K562 (cell line): ENCODE results near the gene CREBL2. TPM values are rescaled to one million over a fixed set of nuclear protein-coding genes. Genes with fewer than 3 reads are reported as not detected.
A peak's percentile ranks its signal among the peaks of the same experiment; 100 is the strongest.

Experiments used
- ATAC-seq: fragments of 200-7000 bp; cut with Tn5 transposase; 3 replicates; pipeline ENCODE4 v1.9.1; 2020; ENCODE audit warnings: moderate library complexity
- BruUV-seq: library from RNA; stranded (reverse); fragments of 400-500 nt; replicated peaks from 2 replicates; lab custom pipeline; 2021; lab: Mats Ljungman, UMichigan
- CTCF ChIA-PET: fragments of 300-600 bp; formaldehyde crosslinking; extraction: SDS; loops from one replicate; lab custom pipeline; 2021; ENCODE audit warnings: low intra/inter-chr PET ratio; lab: Yijun Ruan, JAX
- POLR2A ChIA-PET: fragments of 300-600, 350-650 bp; sonication (Branson Sonifier 250); formaldehyde crosslinking; extraction: SDS; loops from one replicate; lab custom pipeline; 2021; ENCODE audit warnings: antibody characterized with exemption, inconsistent platforms; lab: Yijun Ruan, JAX
- DNase-seq, 4 experiments: peaks; one replicate each; pipeline versions ENCODE4 v3.0.0 to v3.0.0-alpha.2; 2011 to 2018; ENCODE audit warnings: low spot score in 3 of 4, mixed read lengths in 3 of 4; ENCODE audit errors: extremely low read depth in 1 of 4
- FAIRE-seq: peaks from 2 replicates; lab custom pipeline; 2011; peaks lifted over from hg19 to GRCh38; lab: Jason Lieb, UNC
- H2AFZ ChIP-seq: 2 replicates; pipeline ENCODE4 v1.6.0; 2011; ENCODE audit warnings: low read depth, low read length, control low read depth, inconsistent platforms
- H3K27ac ChIP-seq: fragments of 200-600 bp; 3 replicates; pipeline ENCODE4 v1.8.0; 2011; ENCODE audit warnings: low read depth, mild to moderate bottlenecking, control low read depth, inconsistent platforms, low read length, moderate library complexity, mixed read lengths; ENCODE audit errors: extremely low read depth
- H3K27me3 ChIP-seq, 2 experiments: fragments of 300-600 bp in 1 of 2; 2 replicates in 1 of 2; 3 replicates in 1 of 2; pipeline versions ENCODE4 v1.6.0 to v1.8.0; 2011; ENCODE audit warnings: inconsistent platforms in 2 of 2, low read length in 2 of 2, mild to moderate bottlenecking in 1 of 2, mixed read lengths in 1 of 2, moderate library complexity in 1 of 2; ENCODE audit not compliant: control insufficient read depth in 2 of 2, insufficient read depth in 2 of 2
- H3K36me3 ChIP-seq: fragments of 300-600 bp; 3 replicates; pipeline ENCODE4 v1.8.0; 2011; ENCODE audit warnings: mild to moderate bottlenecking, low read length, inconsistent platforms; ENCODE audit not compliant: control insufficient read depth, insufficient read depth
- H3K4me1 ChIP-seq, 2 experiments: fragments of 200-600 bp in 1 of 2; replicated peaks in 1 of 2; 2 replicates in 1 of 2; 3 replicates in 1 of 2; pipeline versions ENCODE4 v1.5.1 to v1.8.0; 2011; ENCODE audit warnings: inconsistent platforms in 2 of 2, low read length in 2 of 2, mild to moderate bottlenecking in 1 of 2, mixed read lengths in 1 of 2, moderate library complexity in 1 of 2; ENCODE audit not compliant: control insufficient read depth in 2 of 2, insufficient read depth in 2 of 2
- H3K4me2 ChIP-seq: 2 replicates; pipeline ENCODE4 v1.6.1; 2011; ENCODE audit warnings: low read length, control low read depth, inconsistent platforms, mixed read lengths; ENCODE audit not compliant: insufficient read depth
- H3K4me3 ChIP-seq: fragments of 200-600 bp; sonication (generic), shearing (Covaris generic); 2 replicates; pipeline ENCODE4 v1.5.1; 2016; ENCODE audit warnings: control low read depth, inconsistent platforms
- H3K79me2 ChIP-seq: fragments of 200-600 bp; 3 replicates; pipeline ENCODE4 v1.8.0; 2011; ENCODE audit warnings: low read length, inconsistent platforms; ENCODE audit not compliant: control insufficient read depth, insufficient read depth
- H3K9ac ChIP-seq, 2 experiments: 2 replicates each; pipeline versions ENCODE4 v1.6.0 to v1.6.1; 2011; ENCODE audit warnings: low read depth in 2 of 2, low read length in 2 of 2, control low read depth in 1 of 2, inconsistent platforms in 1 of 2, mild to moderate bottlenecking in 1 of 2, mixed read lengths in 1 of 2; ENCODE audit not compliant: insufficient read depth in 1 of 2
- H3K9me1 ChIP-seq: one replicate; pipeline ENCODE4 v1.6.0; 2011; ENCODE audit warnings: inconsistent platforms, mild to moderate bottlenecking, low read length, moderate library complexity; ENCODE audit not compliant: control insufficient read depth, insufficient read depth
- H3K9me3 ChIP-seq: replicated peaks from 2 replicates; pipeline ENCODE4 v1.5.1; 2011; ENCODE audit warnings: low read depth, low read length, inconsistent platforms; ENCODE audit not compliant: control insufficient read depth, insufficient read depth
- H4K20me1 ChIP-seq: replicated peaks from 2 replicates; pipeline ENCODE4 v1.6.1; 2011; ENCODE audit warnings: low read length, inconsistent platforms, mixed read lengths; ENCODE audit not compliant: control insufficient read depth, insufficient read depth
- AFF1 ChIP-seq, 2 experiments: fragments of 450-650 bp; IDR thresholded peaks; 2 replicates each; pipeline ENCODE4 v1.6.1; 2018; ENCODE audit warnings: mild to moderate bottlenecking in 2 of 2, low read depth in 1 of 2; ENCODE audit not compliant: partially characterized antibody in 2 of 2
- ELK1 ChIP-seq: sonication (generic); formaldehyde crosslinking; IDR thresholded peaks from 2 replicates; pipeline ENCODE4 v1.8.1; 2022; ENCODE audit warnings: missing genetic modification reagents
- GTF2E2 ChIP-seq: fragments of 200-800 bp; sonication (Bioruptor generic); IDR thresholded peaks from 2 replicates; pipeline ENCODE4 v1.6.1; 2016; ENCODE audit warnings: missing genetic modification characterization, missing compliant biosample characterization
- GTF2F1 ChIP-seq: IDR thresholded peaks from 2 replicates; pipeline ENCODE4 v1.6.1; 2011; ENCODE audit warnings: low read depth, low read length, improper control_type of control experiment
- HMBOX1 ChIP-seq: sonication (generic); IDR thresholded peaks from 2 replicates; pipeline ENCODE4 v1.6.1; 2016
- KAT2B ChIP-seq: IDR thresholded peaks from one replicate; pipeline ENCODE4 v1.6.1; 2012; ENCODE audit warnings: low read depth, mild to moderate bottlenecking, control low read depth, inconsistent platforms, low read length, moderate library complexity
- MXD1 ChIP-seq: fragments of 250-450 bp; sonication (Bioruptor Pico); IDR thresholded peaks from 2 replicates; pipeline ENCODE4 v1.8.0; 2021; ENCODE audit warnings: borderline replicate concordance, mild to moderate bottlenecking, moderate library complexity; ENCODE audit not compliant: poor library complexity, severe bottlenecking
- NFXL1 ChIP-seq: fragments of 450-650 bp; formaldehyde crosslinking; IDR thresholded peaks from 2 replicates; pipeline ENCODE4 v1.4.0; 2021; ENCODE audit warnings: mild to moderate bottlenecking
- SMAD4 ChIP-seq: fragments of 250-450 bp; sonication (Bioruptor Pico); conservative IDR thresholded peaks from 2 replicates; pipeline ENCODE4 v1.8.0; 2021; ENCODE audit warnings: inconsistent platforms, mild to moderate bottlenecking, moderate library complexity
- TAL1 ChIP-seq: fragments of 450-650 bp; IDR thresholded peaks from 2 replicates; pipeline ENCODE4 v1.6.1; 2016; ENCODE audit warnings: mild to moderate bottlenecking
- ZBED1 ChIP-seq: IDR thresholded peaks from 2 replicates; pipeline ENCODE4 v1.6.1; 2014
- ZNF384 ChIP-seq: IDR thresholded peaks from 2 replicates; pipeline ENCODE4 v1.6.1; 2012; ENCODE audit warnings: low read depth, low read length, improper control_type of control experiment
- ZNF436 ChIP-seq: fragments of 250-450, 450-650 bp; sonication (Bioruptor Pico); formaldehyde crosslinking; IDR thresholded peaks from 2 replicates; pipeline ENCODE4 v1.7.0; 2020; ENCODE audit warnings: mild to moderate bottlenecking
- WGBS: fragments of 100-300 bp; shearing (Covaris generic); methylation state at CpG from one replicate; pipeline ENCODE4 v1.1.6; 2016; ENCODE audit warnings: low coverage, mixed read lengths; ENCODE audit not compliant: insufficient coverage; ENCODE audit errors: missing lambda C conversion rate; 5-methylcytosine and 5-hydroxymethylcytosine counted together
- in situ Hi-C: fragments of 300-500 bp; cut with MboI; formaldehyde crosslinking; loops from 4 replicates; pipeline ENCODE4 v1.15.0; 2018; ENCODE audit warnings: inconsistent platforms, mixed read lengths
- intact Hi-C: fragments of 100-400 bp; cut with micrococcal nuclease; formaldehyde crosslinking; loops from 2 replicates; pipeline ENCODE4 v1.14.2; 2022
- polyA plus RNA-seq, 8 experiments: library from polyadenylated mRNA; depleted of rRNA in 4 of 8; stranded (reverse) in 5 of 8; unstranded in 3 of 8; fragments of >200 nt; fragmentation: Nextera tagmentation in 2 of 8; fragmentation: Illumina TruSeq in 1 of 8; extraction: Ambion mirVana in 2 of 8; extraction: Trizol in 1 of 8; gene quantifications; 2 replicates each; pipeline versions ENCODE4 v1.2.1 to v1.2.3, GENCODE V29; 2011 to 2014; ENCODE audit warnings: inconsistent platforms in 1 of 8, missing spikeins in 1 of 8
- total RNA-seq, 7 experiments: library from RNA; depleted of rRNA in 6 of 7; stranded (reverse); fragments of >200 nt in 6 of 7; fragmentation: Illumina TruSeq in 2 of 7; extraction: Trizol in 2 of 7; gene quantifications; 2 replicates each; pipeline versions ENCODE4 v1.2.1 to v1.2.3, GENCODE V29; 2011 to 2021; ENCODE audit warnings: low replicate concordance in 1 of 7

CREBL2 gene
- total and polyA plus RNA-seq, 9 of the 15 experiments (the other 6 are each of a cell fraction or from before 2014, with no cell fraction given) = 1.7 to 7.3 (median 5.2) TPM

- TF ChIP-seq AFF1 (IDR thresholded peaks at IDR 0.05; ENCODE audit: low read depth in 1 of 2, partially characterized antibody in 2 of 2) = peak in 1 of 2 experiments; percentile 46
Observed at GRCh38 chr12:12684375-12685106, 72.9 kb downstream of the CREBL2 start (continued).

- DNase-seq = no peak
- Histone ChIP-seq H4K20me1 (no peaks in the 10 kb centered on the region), H3K4me1 (no peaks in the 10 kb centered on the region), H3K9ac (no peak overlapping the region), H3K9me1 (no peaks in the 10 kb centered on the region), H3K36me3 (no peaks in the 10 kb centered on the region), H3K27ac (no peak overlapping the region), H3K4me2 (no peak overlapping the region), H3K9me3 (no peaks in the 10 kb centered on the region), H3K79me2 (no peaks in the 10 kb centered on the region), H3K27me3 (no peaks in the 10 kb centered on the region), H2AFZ (no peak overlapping the region), H3K4me3 (no peak overlapping the region)
- no peak for ATAC-seq
- no peak for FAIRE-seq
- ChIA-PET POLR2A (no interaction called here), CTCF (no interaction called here)
- 0% methylated on average over 4 of the region's 4 CpGs for WGBS
- intact Hi-C loops (no loop called here), in situ Hi-C loops (no loop called here)
- no TSS peak for BruUV-seq
- TF ChIP-seq ZNF436 = no peak
- no peak for TF ChIP-seq GTF2E2 (tag)
- TF ChIP-seq SMAD4 (CRISPR knock-in tag) = no peak
- no peak for TF ChIP-seq ZBED1
- no peak for TF ChIP-seq KAT2B
- no peak for TF ChIP-seq TAL1
- no peak for TF ChIP-seq MXD1 (CRISPR knock-in tag)
- TF ChIP-seq GTF2F1 = no peak
- TF ChIP-seq HMBOX1 = no peak
- no peak for TF ChIP-seq ZNF384
- no peak for TF ChIP-seq ELK1 (CRISPR knock-in tag)
- no peak for TF ChIP-seq NFXL1 (CRISPR knock-in tag)
Observed at GRCh38 chr12:12685305-12685704, 73.6 kb downstream of the CREBL2 start.
